ENCODE data around the gene TBPL2. TPM values are rescaled to one million over a fixed set of nuclear protein-coding genes. Genes with fewer than 3 reads are reported as not detected.

Gene TBPL2
- total RNA-seq, 4 donors from 2014 or later, result not detected

DNA sequence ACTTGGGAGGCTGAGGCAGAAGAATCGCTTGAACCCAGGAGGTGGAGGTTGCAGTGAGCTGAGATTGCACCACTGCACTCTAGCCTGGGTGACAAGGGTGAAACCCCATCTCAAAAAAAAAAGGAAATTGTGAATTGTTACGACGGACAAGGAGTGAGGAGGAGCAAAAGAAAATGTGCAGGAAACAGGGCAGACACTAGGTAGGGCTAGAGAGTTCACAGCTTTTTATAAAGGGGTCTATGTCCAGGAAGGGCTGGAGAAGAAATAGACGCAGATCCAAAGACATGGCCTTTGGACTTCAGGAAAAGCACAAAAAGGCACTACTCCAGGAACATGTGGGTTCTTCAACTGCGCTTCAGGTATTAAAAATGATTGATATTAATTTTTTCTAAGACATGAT lies 63.2 kb downstream of the TBPL2 start:
- no peak for ATAC-seq
- Histone ChIP-seq H3K4me3 (no peak overlapping the region), H3K9me3 (no peaks in the 10 kb centered on the region), H3K27me3 (no peaks in the 10 kb centered on the region), H3K27ac (no peak overlapping the region), H3K4me1 (peaks cover under 1 to 4% of the 10 kb centered on the region in 2 donors), H3K36me3 (peaks cover 0 to 63% of the 10 kb centered on the region in 2 donors)
- intact Hi-C loops (cut with DNase I; ENCODE audit: low total_unique reads) (no loop called here), in situ Hi-C loops (cut with MboI; ENCODE audit: low sequenced_read_pairs in 4 of 4) (loop anchor here in 1 of 4 donors (5.0 kb wide), 1 partner anchor 50 kb away; no protein-coding TSS in a partner anchor)
- no peak for DNase-seq
- TF ChIP-seq, protein P1, sequence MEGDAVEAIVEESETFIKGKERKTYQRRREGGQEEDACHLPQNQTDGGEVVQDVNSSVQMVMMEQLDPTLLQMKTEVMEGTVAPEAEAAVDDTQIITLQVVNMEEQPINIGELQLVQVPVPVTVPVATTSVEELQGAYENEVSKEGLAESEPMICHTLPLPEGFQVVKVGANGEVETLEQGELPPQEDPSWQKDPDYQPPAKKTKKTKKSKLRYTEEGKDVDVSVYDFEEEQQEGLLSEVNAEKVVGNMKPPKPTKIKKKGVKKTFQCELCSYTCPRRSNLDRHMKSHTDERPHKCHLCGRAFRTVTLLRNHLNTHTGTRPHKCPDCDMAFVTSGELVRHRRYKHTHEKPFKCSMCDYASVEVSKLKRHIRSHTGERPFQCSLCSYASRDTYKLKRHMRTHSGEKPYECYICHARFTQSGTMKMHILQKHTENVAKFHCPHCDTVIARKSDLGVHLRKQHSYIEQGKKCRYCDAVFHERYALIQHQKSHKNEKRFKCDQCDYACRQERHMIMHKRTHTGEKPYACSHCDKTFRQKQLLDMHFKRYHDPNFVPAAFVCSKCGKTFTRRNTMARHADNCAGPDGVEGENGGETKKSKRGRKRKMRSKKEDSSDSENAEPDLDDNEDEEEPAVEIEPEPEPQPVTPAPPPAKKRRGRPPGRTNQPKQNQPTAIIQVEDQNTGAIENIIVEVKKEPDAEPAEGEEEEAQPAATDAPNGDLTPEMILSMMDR (IDR thresholded peaks at IDR 0.05 in 4 of 5, conservative IDR thresholded peaks at IDR 0.05 in 1 of 5), result no peak
- TF ChIP-seq POLR2A (IDR thresholded peaks at IDR 0.05), result no peak

DNA sequence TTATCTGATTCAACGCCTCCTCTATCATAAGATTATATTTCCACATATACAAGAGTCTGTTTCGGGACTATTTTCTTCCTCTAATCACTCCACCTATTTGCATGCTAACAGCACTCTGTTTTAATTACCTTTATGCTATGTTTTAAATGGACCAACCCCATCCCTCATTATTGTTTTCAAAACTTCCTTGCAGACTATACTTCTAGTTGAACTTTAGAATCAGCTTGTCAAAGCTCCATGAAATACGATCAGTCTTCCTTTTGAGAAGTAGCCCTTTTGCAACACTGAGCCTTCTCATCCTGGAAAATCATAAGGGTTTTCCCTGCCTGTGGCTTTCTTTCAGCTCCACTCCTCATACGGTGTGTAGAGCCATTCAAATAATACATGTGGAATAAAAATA lies 65.6 kb downstream of the TBPL2 start:
- ATAC-seq (no peak), DNase-seq (no peak)
- H3K27me3 ChIP-seq, result no peaks in the 10 kb centered on the region
- H3K9me3 ChIP-seq, result no peaks in the 10 kb centered on the region
- intact Hi-C loops (cut with DNase I; ENCODE audit: low total_unique reads), result no loop called here
- H3K4me1 ChIP-seq, result no peaks in the 10 kb centered on the region
- in situ Hi-C loops (cut with MboI; ENCODE audit: low sequenced_read_pairs in 4 of 4), result loop anchor here in 1 of 4 donors (5.0 kb wide), 1 partner anchor 53 kb away; no protein-coding TSS in a partner anchor
- peaks cover 0 to 38% of the 10 kb centered on the region in 2 donors for H3K36me3 ChIP-seq
- TF ChIP-seq, protein P1 (IDR thresholded peaks at IDR 0.05 in 4 of 5, conservative IDR thresholded peaks at IDR 0.05 in 1 of 5), result no peak
- TF ChIP-seq POLR2A (IDR thresholded peaks at IDR 0.05), result no peak
- peak overlapping the region in 1 of 4 donors; percentile 48 for H3K27ac ChIP-seq
- H3K4me3 ChIP-seq, result no peak overlapping the region

DNA sequence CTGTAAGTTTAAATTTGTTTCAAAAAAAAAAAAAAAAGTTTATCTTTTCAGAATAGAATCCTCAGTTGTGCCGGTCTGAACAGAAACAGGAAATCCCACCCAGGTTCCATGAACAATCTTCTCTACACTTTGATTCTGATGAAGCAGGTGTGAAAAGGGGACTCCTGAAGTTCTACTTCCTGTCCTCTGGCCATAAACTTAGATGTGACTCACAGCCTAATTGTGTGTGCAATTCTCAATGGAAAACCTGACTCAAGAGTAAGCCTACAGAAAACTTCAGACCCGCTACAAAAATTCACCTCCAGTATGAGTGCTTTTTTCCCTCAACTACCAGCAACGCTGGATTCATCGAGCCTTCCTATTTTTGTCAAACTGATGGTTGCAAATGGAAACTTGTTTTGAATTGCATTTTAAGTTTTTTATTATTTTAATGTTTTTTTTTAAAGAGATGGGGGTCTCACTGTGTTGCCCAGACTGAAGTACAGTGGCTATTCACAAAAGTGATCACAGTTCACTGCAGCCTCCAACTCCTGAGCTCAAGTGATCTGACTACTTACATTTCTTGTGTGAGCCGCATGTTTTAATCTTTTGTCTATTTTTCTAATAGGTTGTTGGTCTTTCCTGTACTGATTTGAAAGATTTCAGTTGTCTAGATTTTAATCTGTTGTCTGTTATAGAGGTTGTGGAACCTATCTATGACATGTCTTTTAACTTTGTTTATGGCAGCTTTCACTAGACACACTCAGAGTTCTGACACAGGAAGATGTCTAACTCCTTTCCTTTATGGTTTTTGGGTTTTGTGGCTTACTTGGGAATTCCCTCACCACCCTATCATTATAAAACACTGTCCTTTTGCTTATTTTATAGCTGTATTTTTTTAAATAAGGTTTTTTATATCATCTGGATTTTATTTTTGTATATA lies 66.4 kb downstream of the TBPL2 start:
- Histone ChIP-seq H3K27me3 (no peaks in the 10 kb centered on the region), H3K4me3 (no peak overlapping the region), H3K27ac (peak overlapping the region in 2 of 4 donors; percentile 10 to 48), H3K4me1 (no peaks in the 10 kb centered on the region), H3K36me3 (peaks cover 0 to 31% of the 10 kb centered on the region in 2 donors), H3K9me3 (no peaks in the 10 kb centered on the region)
- in situ Hi-C loops (cut with MboI; ENCODE audit: low sequenced_read_pairs in 4 of 4), result no loop called here
- DNase-seq, result no peak
- no peak for TF ChIP-seq POLR2A (IDR thresholded peaks at IDR 0.05)
- TF ChIP-seq, protein P1 (IDR thresholded peaks at IDR 0.05 in 4 of 5, conservative IDR thresholded peaks at IDR 0.05 in 1 of 5), result no peak
- intact Hi-C loops (cut with DNase I; ENCODE audit: low total_unique reads), result no loop called here
- ATAC-seq, result peak in 1 of 2 donors; percentile 71

DNA sequence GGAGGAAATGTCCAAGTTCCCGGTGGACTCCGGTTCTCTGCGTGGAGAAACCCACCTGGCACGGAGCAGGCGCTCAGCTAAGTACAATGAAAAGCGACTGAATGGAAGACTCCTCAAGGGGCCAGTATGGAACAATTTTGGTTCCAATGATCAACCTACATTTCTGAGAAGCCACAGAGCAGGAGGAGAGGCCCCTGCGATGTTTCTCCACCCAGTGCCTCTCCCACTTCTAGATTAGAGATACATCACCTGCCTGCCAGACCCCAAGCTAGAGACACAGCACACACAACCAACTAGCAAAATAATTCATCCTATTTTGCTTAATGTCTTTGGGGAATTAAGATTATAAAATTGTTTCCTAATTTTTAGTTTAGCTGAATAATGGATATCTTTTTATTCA lies 67.6 kb downstream of the TBPL2 start:
- DNase-seq (no peak), ATAC-seq (no peak)
- peaks cover 0 to 27% of the 10 kb centered on the region in 2 donors for H3K36me3 ChIP-seq
- no peak for TF ChIP-seq POLR2A (IDR thresholded peaks at IDR 0.05)
- TF ChIP-seq, protein P1 (IDR thresholded peaks at IDR 0.05 in 4 of 5, conservative IDR thresholded peaks at IDR 0.05 in 1 of 5), result no peak
- H3K27me3 ChIP-seq, result no peaks in the 10 kb centered on the region
- no peaks in the 10 kb centered on the region for H3K9me3 ChIP-seq
- no peaks in the 10 kb centered on the region for H3K4me1 ChIP-seq
- intact Hi-C loops (cut with DNase I; ENCODE audit: low total_unique reads) (no loop called here), in situ Hi-C loops (cut with MboI; ENCODE audit: low sequenced_read_pairs in 4 of 4) (no loop called here)
- no peak overlapping the region for H3K4me3 ChIP-seq
- peak overlapping the region in 1 of 4 donors; percentile 48 for H3K27ac ChIP-seq
